Stimulated activated CD4-positive, alpha-beta T cell treated with anti-CD3 and anti-CD28 coated beads, Interleukin-15, amount 100 ng/mL, for 24 hours (primary cell): ENCODE data around the gene MTA2.
"Not testable (repeated sequence)": the region's sequence is repeated elsewhere in the genome, so short reads cannot be mapped to it uniquely, and the experiment has no call there.

Experiments used
- DNase-seq: peaks from one replicate; pipeline ENCODE4 v3.0.0-alpha.2; 2020

Gene MTA2

DNA sequence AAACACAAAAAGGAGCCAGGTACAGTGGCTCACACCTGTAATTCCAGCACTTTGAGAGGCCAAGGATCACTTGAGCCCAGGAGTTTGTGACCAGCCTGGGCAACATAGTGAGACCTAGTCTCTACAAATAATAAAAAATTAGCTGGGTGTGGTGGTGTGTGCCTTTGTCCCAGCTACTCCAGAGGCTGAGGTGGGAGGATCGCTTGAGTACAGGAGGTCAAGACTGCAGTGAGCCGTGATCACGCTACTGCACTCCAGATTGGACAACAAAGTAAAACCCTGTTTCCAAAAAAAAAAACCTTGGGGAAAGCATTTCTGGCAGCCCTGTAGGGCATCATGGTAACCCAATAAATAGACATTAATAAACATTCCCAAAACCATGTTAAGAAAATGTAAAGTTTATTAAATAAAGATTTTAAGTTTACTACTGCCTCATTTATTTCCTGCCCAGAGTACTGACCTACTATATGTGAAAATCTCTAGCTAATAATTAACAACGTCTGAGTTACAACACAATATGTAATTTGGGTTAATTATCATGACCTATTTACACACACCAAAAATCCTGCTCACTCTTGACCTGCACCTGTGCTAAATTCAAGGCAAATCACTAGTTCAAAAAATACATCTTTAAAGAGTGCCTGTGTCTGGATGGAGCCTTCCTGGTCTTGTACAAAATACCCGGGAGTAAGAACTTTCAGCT, 36.4 kb downstream of the MTA2 start:
- no peak for DNase-seq

DNA sequence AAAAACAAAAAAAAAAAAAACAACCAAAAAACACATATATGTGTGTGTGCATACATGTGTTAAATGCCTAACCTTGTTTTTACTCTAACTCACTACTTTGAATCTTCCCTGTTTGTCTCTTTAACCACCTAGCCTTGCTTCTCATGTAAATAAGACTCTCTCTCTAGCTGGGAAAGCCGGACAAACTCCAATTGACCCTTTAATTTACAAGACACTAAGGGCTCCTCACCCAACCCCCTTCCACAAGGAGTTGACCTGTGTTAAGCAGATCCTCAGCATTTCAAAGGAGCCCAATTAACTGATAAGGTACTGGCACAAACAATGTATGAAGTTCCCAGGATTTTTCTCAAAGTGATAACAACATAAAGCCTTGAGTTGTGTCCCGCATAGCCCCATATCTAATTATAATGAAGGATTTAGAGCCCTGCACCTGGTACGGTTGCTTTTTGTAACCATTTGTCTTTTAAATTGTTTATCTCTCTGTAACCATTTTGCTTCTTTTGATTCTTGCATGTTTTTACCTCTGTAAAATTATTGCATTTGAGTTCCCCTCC, 39.9 kb downstream of the MTA2 start:
- not testable (repeated sequence) for DNase-seq

DNA sequence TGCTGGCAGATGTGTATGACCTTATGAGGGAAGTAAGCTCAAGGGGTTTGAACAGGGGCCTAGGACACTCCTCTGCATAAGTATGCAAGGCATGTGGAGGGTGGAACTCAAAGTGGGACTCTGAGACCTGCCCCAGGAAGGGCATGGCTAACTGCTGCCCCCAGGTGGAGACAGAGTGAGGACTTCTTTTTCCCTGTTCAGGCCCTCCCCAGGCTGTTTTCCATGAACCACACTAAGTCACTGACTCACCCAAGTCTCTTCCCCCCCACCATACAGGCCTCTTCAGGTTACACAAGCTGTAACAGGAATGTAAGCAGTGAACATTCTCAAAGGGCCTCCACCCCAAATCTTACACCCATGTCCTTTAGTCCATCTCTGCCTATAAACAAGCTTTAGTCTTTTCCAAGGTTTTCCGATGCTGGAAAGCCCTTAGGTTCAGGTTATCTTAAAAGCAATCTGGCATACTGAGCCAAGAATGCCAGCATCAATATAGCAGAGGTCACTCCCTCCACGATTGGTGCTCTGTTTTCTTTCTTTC, 41.0 kb downstream of the MTA2 start:
- peak; percentile 79 for DNase-seq

DNA sequence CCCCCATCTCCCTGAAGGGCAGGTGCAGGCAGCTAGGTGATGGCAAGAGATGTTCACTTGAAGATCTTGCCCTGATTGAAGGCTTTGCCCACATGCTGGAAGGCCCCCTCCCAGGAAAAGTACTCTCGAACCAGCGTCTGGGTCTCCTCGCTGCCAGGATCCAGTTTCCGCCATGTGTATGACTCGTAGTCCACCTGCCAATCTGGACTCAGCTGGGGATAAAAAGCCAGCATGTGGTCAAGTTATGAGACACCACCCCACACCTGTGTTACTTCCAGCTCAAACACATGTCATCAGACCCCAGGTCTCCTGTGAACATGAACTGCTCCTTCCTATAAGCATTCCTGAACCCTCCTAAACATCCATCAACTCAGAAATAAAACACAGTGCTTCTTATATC, 42.0 kb downstream of the MTA2 start:
- not testable (repeated sequence) for DNase-seq

DNA sequence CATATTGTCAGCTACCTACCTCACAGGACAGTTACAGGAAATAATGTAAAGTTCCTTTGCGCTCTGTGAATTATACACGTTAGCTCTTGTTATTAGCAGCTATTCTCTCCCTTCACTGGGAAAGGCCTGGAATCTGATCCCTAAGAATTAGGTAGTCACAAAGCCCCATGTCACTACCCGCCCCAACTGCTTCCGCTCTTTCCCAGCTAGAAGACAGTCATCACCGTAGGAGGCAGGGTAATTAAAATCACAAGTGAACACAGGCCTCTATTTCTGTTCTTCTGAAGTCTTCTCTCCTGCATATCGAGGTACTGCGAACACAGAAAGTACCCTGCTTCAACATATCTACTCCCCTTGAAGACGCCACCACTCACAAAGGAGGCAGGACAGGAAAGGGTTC, 42.5 kb downstream of the MTA2 start:
- no peak for DNase-seq

DNA sequence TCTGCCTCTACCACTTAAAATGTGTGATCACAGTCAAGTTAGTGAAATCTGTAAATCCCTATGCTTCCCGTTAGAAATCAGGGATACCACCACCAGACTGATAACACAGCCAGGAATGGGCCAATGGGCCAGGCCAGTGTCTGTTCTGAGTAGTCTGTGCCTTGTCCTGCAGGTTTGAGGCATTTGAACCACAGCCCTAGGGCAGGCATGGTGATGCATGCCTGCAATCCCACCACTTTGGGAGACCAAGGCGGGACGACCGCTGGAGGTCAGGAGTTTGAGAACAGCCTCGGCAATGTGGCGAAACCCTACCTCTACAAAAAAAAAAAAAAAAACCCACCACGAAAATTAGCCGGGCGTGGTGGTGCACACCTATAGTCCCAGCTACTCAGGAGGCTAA, 43.0 kb downstream of the MTA2 start:
- no peak for DNase-seq

DNA sequence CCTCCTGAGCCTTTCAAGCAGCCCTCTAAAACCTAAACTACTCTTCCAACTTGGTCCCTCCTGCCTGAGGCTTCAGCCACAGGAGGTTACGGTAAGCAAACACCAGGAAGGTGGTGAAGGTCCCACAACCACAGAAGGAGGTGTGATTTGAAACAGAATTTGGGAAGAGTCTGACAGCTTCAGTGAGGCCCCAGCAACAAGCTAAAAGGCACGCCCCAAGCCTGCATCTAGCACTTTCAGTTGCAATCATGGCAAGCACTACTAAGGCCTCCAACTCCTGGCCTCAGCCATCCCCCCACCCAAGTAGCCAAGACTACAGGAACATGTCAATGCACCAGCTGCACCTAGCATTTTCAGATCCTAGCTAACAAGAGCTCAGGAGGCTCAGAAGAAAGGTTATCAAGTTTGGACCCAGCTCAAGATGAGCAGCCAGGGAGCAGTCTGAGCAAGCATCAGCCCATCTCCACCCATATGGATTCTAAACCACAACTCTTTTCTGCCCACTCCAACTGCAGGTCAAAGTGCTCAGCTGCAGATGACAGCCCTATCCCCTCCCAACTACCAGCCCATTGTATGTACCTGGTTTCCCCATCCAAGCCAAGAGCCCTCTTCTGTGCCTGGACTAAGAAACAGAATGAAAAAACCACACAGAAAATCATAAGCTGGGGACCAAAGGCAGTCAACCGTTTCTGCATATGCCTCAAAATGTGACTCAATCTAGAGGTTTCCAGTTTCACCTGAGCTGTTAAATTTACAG, 44.6 kb downstream of the MTA2 start:
- peak; percentile 75 for DNase-seq

DNA sequence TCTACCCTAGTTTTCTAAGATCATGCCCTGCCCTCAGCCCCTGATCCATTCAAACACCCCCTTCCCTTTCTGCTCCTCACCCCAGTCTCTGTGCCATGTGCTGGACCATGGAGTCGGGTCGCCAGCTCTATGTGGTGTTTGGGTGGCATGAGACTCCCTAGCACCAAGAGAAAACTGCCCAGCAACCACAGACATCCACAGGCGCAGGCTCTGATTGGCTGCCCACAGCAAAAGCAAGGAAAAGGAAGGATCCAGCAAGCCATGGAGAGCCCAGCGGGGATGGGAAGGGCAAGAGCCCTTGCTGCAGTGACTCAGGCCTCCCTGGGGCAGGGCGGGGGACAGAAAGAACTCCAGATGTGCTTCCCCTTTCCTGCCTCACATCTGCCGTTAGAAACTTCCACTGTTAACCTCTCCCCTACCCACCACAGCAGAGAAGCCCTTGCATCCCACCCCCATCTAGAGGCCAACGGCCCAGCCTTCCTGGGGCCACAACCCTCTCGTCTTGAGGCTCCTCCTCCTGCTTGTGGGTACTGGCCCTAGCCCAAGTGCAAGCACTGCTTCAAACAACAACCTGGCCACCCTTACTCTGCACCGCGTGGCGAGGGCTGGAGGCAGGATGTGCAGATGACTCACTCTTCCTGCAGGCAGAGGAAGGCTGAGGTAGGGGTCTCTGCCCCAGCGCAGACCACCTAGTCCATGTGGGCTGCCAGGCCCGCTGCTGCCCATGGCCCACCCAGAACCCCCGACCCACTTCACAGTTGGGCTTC, 45.4 kb downstream of the MTA2 start:
- peak; percentile 88 for DNase-seq

DNA sequence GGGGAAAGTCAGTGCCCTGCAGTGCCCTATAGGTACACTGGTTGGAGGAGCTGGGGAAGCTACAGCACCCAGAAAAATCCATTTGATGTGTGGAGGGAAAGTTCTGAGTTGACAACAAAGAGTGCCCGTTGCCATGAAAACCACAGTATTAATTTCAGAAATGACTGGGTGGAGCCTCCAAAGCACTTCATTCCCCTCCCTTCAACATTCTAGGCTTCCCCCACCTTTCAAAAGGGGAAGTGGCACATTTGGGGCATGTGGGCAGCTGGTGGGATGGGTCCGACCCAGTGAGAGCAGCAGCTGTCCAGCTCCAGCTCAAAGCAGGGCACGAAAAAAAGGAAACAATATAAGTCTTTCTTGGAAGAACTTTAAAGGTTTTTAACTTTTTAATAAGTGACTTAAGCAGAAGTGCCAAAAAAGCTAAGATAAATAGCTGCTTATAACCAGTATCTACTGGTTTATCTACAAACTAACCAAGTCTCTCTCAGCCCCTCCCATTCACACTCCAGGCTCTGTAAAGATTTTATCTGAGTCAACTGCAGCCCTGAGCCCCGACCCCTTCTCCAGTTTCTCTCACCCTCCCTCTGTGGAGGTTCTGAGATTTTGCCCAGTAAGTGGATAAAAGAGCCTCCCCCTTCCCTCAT, 46.1 kb downstream of the MTA2 start:
- DNase-seq = peak; percentile 58

DNA sequence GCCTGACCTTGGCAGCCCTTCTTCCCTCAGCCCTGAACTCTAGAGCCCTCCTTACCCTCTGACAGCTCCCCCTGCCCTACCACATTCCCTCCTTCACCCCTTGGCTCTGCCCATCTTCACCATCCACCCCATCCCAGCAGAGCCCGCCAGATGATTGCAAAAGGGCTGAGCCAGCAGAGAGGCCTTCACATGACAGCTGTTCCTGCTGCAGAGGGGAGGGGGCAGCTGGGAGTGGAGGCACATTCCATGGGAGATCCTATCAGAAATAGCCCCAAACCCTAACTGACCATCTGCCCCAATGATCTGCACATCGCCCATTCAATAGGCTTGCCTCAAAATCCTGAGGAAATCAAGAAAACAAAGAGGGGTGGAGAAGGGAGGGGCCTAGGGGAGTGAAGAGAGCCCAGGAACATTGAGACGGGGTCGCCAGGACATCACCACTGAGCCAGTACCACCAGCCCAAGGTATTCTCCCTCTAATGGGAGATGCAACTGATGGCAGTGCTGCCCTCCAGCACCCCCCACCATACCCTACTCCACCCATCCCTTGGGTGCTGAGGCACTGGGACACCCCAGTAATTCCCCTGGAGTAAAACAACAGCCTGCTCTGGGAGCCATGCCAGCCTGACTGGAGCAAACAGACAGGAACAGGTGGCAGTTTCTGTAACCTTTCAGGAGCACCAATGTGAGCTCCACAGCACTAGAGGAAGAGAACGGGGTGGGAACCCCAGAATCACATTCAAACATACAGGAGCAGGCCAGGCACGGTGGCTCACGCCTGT, 47.1 kb downstream of the MTA2 start:
- no peak for DNase-seq

DNA sequence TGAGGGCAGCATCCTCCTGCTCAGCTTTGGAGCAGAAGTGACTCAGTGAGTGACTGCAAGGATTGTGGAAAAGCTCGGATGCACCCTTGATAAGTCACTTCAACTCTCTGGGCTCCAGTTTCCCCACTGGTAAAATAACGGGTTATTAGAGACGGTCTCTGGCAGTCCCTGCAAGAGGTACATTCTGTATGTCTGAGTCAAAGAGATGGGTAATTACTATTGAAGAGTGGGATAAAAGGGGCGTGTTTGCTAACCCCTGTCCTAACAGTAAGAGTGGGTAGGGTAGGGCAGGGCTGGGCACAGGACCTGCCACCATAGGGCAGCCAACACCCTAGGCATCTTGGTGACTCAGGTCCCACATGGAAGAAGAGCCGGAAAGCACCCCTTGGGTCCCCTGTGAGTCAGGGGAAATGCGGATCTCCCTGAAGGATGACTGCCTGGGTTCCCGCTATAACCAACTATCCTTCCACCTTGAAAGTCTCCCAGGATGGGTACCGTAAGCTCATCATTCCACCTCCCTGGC, 47.8 kb downstream of the MTA2 start:
- no peak for DNase-seq

DNA sequence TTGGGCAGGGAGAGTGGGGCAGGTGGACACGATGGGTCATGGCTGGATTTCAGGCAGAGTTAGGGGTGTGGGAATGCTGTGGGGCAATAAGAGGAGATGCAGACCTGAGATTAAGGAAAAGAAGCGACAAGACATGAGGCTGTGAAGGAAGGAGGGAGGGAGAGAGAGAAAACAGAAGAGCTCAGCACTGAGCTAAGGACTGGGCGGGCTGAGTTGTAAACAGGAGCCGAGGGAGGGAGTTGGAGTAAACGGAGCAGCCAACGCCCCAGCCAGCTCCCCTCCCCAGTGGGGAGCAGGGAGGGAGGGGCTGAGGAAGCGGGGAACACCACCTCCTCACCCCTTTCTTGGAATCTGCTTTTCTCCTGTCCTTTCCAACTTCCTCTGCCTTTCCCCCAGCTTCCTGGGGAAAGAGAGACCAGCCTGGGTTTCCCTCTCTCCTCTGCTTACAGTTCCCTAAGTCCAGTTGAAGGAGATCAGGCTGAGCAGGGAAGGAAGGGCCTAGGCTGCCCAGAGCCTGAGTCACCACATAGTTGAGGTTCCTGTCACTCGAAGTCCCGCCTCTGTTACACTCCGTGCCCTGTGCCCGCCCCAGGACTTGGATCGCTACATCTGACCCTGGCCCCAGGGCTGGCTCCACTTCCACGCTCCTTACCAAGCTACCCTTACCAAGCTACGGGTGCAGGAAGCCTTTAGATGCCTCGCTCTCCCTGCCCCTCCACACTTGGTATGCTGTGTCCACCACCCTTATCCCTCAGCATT, 48.4 kb downstream of the MTA2 start:
- peak; percentile 59 for DNase-seq

DNA sequence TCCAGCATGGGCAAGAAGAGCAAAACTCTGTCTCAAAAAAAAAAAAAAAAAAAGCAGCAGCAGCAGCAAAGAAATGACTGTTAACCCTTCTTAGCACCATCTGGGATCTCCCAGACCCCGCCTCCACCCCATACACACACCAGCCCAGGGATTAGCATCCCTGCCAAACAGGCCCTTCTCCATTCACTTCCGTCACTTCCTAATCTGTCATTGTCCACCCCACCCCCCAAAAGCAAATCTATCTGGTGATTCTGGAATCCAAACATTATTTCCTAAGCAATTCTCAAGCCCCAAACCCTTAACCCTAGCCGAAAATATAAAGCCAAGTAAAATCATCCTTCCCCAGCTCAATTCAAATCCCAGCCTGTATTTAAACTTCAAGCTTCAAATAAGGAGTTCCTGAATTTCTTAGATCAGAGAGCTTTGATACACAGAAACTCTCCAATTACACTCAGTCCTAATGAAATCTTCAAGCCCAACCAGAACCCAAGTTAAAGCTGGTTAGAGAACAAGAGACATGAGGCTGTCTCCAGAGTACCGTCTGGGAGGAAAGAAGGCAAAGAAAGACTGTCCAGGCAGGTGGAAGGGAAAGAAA, 49.1 kb downstream of the MTA2 start:
- no peak for DNase-seq

DNA sequence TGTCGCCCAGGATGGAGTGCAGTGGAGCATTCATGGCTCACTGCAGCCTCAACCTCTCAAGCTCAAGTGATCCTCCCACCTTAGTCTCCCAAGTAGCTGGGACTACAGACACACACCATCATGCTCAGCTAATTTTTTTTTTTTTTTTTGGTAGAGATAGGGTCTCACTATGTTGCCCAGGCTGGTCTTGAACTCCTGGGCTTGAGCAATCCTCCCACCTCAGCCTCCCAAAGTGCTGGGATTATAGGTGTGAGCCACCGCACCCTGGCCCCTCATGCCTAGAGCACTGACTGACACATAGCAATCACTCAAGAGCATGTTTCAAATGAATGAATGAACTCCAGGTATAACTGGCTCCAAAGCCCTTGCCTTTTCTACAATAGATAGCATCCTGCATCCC, 51.2 kb downstream of the MTA2 start:
- not testable (repeated sequence) for DNase-seq

DNA sequence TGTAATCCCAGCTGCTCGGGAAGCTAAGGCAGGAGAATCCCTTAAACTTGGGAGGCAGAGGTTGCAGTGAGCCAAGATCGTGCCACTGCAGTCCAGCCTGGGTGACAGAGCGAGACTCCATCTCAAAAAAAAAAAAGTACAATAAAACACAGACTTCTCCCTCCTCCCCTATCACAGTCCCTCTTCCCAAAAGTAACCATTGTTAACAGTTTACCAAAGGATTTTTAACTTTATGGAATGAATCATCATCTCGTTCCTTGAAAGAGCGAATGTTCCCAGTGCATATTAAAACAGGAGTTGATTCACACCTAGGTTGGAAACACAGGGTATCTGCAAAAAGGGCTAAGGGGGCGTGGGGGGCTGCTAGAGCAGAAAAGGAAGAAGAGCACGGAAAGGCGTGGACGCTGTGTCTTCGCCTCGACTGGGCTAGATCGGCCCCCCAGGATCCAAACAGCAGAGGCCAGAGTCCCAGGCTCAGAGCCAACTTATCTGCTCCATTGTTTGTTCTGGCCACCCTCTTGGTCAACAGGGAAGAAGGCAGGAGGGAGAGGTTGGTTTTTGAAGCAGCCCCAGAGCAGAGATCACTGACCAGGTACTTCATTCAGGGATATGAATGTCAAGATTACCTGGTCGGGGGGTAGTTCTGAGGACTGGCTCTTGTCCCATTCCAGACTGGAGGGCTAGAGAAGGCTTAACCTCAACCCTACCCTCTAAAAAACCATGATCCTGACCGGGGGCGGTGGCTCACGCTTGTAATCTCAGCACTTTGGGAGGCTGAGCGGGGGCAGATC, 52.9 kb downstream of the MTA2 start:
- DNase-seq = no peak

DNA sequence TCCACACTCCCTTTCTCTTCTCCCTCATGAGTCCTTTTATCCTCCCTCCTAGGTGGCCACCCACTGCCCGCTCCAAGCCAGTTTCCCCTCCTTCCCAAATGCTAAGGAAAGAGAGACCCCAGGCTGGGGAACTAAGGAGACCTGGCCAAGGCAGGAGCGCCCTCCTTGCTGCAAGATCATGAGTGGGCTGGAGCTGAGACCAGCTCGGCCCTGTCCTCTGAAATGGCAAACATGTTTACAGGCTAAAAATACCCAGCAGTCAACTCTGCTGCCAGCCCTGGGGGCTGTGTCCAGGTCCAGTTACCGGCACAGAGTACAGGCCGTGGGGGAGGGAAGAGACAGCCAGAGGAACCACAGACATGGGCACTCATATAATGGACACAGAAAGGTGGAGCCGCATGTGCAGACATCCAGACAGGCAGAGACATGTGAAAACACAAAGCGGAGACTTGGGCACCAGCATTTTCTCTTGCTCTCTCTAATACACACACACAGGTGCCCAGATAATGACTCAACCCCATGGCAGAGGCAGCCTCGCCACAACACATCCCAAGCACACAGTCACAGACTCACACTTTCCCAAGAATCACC, 53.9 kb downstream of the MTA2 start:
- DNase-seq = no peak

DNA sequence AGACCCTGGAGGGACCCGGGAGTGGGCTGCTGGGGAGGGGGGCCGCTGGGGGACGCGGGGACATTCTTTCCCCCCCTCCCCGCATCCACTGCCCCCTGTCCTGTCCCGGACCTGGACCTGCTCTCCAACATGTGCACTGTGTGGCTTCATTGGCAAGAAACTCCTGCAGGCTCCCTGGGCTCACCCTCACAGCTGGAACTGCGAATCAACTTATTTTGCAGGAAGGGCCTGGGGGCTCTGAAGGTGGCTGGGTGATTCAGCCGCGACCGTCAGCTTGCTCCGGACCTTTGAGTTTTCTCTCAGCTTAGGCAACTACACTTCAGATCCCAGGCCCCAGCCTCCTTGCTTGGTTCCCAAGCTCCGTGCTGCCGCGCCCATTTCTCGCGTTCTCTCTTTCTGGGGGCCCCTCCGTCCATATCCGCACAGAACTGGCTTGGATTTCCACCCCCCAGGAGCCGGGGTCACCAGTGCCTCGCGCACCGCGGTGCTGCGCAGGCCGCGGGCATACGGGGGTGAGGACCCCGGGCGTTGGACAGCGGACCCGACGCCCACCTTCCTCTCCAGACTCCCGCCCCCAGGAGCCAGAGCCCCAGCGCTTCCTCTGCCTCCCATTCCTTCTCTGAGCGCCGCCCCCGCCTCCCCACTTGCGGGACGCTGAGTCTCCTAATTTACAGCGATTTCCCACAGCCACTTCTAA, 54.6 kb downstream of the MTA2 start:
- no peak for DNase-seq

DNA sequence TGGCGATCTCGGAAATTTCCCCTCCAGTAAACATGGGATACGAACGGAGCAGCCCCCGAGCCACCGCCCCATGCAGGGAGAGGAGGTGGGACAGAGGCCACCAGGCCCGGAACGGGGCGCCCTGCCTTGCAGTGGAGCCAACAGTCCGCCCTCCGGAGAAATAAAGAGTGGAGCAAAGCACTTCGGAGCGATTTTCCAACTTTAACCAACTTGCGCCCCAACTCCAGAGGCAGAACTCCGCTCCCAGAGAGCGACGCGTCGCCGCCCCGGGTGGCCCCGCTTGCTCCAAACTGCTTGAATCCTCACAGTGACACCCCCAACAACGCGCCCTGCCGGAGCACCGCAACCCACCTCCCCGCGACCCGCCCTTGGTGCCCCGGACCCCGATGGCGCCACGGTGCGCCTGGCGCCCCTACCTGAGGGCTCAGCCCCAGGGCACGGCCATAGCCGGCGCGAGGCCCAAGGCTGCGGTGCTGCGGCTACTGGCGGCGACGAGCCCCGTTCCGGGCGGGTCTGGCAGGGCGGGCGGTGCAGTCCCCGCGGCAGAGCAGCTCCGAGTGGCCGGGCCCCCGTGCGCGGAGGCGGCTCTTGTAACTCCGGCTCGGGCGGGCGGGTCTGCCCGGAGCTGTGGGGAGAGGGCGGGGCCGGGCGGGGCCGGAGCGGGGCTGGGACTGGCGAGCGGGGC, 55.3 kb downstream of the MTA2 start, which contains the start of gene AHNAK:
TSS of gene AHNAK (minus strand) at position 563 of the 685 bp plus-strand sequence. CDS start 10,708 bp downstream, outside the sequence.
- peak; percentile 80 for DNase-seq
